ENCODE data around the gene PEX6.

GRCh38 chr6:42978487-42978838 is 518 bp downstream of the PEX6 start:
- no peak for TF ChIP-seq CTCF (optimal IDR thresholded peaks at IDR 0.05 in 1 of 3, IDR thresholded peaks at IDR 0.05 in 1 of 3, conservative IDR thresholded peaks at IDR 0.05 in 1 of 3; ENCODE audit: extremely low read depth in 1 of 3, insufficient read depth in 2 of 3, low read length in 3 of 3)
- no peak for TF ChIP-seq EZH2 (IDR thresholded peaks at IDR 0.05; ENCODE audit: low read length)

Data from keratinocyte (primary cell).